Lower leg skin (tissue), 4 donors: ENCODE data around the gene B4GALNT3. TPM values are rescaled to one million over a fixed set of nuclear protein-coding genes. Genes with fewer than 3 reads are reported as not detected.

ENCODE experiments used
- DNase-seq, 2 donors: peaks; one replicate each; pipeline ENCODE4 v3.0.0-alpha.2; 2019; ENCODE audit warnings: low spot score in 2 of 2
- H3K4me3 ChIP-seq: fragments of 200-600 bp; sonication (generic); 2 replicates; pipeline ENCODE4 v1.5.1; 2017; ENCODE audit warnings: mild to moderate bottlenecking, low read depth; ENCODE audit not compliant: poor library complexity, severe bottlenecking
- CTCF ChIP-seq, 3 donors: fragments of 450-650 bp; IDR thresholded peaks; one replicate each; pipeline ENCODE4 v1.5.1; 2016; ENCODE audit warnings: antibody characterized with exemption in 3 of 3, mild to moderate bottlenecking in 3 of 3, moderate library complexity in 2 of 3
- POLR2A ChIP-seq, 2 donors: fragments of 450-650 bp; IDR thresholded peaks; one replicate each; pipeline ENCODE4 v1.6.1; 2016 to 2017; ENCODE audit warnings: antibody characterized with exemption in 2 of 2, mild to moderate bottlenecking in 1 of 2, moderate library complexity in 1 of 2
- WGBS, 2 donors: methylation state at CpG; one replicate each; pipeline ENCODE4 v1.1.5; 2018; 5-methylcytosine and 5-hydroxymethylcytosine counted together
- intact Hi-C: fragments of 100-400 bp; cut with DNase I; formaldehyde crosslinking; loops from one replicate; pipeline ENCODE4 v1.15.0; 2023; ENCODE audit warnings: low total_unique reads
- total RNA-seq, 4 donors: library from RNA; depleted of rRNA; stranded (reverse); fragments of >200 nt; gene quantifications; one replicate each; pipeline ENCODE4 v1.1.0, GENCODE V29; 2016

The B4GALNT3 gene
- total RNA-seq, 4 donors from 2014 or later, result 35.8 to 65.4 (median 47.6) TPM

GRCh38 chr12:505221-505620 is 45.5 kb downstream of the B4GALNT3 start:
- TF ChIP-seq POLR2A (IDR thresholded peaks at IDR 0.05) (no peak), CTCF (IDR thresholded peaks at IDR 0.05) (no peak)
- intact Hi-C loops, result no loop called here
- no peak overlapping the region for H3K4me3 ChIP-seq
- 89 to 97% methylated on average over 4 of the region's 4 CpGs for WGBS, 2 donors
- peak in 1 of 2 donors; percentile 57 for DNase-seq

GRCh38 chr12:507391-507796 is 47.7 kb downstream of the B4GALNT3 start:
- TF ChIP-seq CTCF (IDR thresholded peaks at IDR 0.05), result no peak
- no peak for TF ChIP-seq POLR2A (IDR thresholded peaks at IDR 0.05)
- intact Hi-C loops, result no loop called here
- peak in 1 of 2 donors; percentile 74 for DNase-seq
- 85 to 88% methylated on average over 9 of the region's 9 CpGs for WGBS, 2 donors
- no peak overlapping the region for H3K4me3 ChIP-seq

GRCh38 chr12:508145-508544 is 48.4 kb downstream of the B4GALNT3 start:
- H3K4me3 ChIP-seq, result no peak overlapping the region
- no peak for TF ChIP-seq POLR2A (IDR thresholded peaks at IDR 0.05)
- no peak for TF ChIP-seq CTCF (IDR thresholded peaks at IDR 0.05)
- WGBS, 2 donors, result 72 to 73% methylated on average over 2 of the region's 2 CpGs
- intact Hi-C loops, result no loop called here
- DNase-seq, result peak in 1 of 2 donors; percentile 49

GRCh38 chr12:508795-509194 is 49.1 kb downstream of the B4GALNT3 start:
- TF ChIP-seq CTCF (IDR thresholded peaks at IDR 0.05) (no peak), POLR2A (IDR thresholded peaks at IDR 0.05) (no peak)
- peak in 1 of 2 donors; percentile 10 for DNase-seq
- 57 to 70% methylated on average over 5 of the region's 5 CpGs for WGBS, 2 donors
- intact Hi-C loops, result no loop called here
- no peak overlapping the region for H3K4me3 ChIP-seq

- TF ChIP-seq POLR2A (IDR thresholded peaks at IDR 0.05) (no peak), CTCF (IDR thresholded peaks at IDR 0.05) (no peak)
- DNase-seq, result peak in 1 of 2 donors; percentile 53
- intact Hi-C loops, result no loop called here
- H3K4me3 ChIP-seq, result no peak overlapping the region
- 39 to 41% methylated on average over 5 of the region's 5 CpGs for WGBS, 2 donors
Observed at GRCh38 chr12:509500-509899, 49.8 kb downstream of the B4GALNT3 start.
